HCT116 (cell line): ENCODE results near the gene USP48. TPM values are rescaled to one million over a fixed set of nuclear protein-coding genes. Genes with fewer than 3 reads are reported as not detected.

Source experiments
- ATAC-seq: fragments of 200-7000 bp; cut with Tn5 transposase; 2 replicates; pipeline ENCODE4 v1.9.1; 2020; ENCODE audit warnings: mild to moderate bottlenecking, moderate library complexity
- BruUV-seq: library from RNA; stranded (reverse); fragments of 400-500 nt; replicated peaks from 2 replicates; lab custom pipeline; 2021; lab: Mats Ljungman, UMichigan
- CTCF ChIA-PET: fragments of 300-600 bp; sonication (Branson Sonifier 250); formaldehyde crosslinking; loops from one replicate; lab custom pipeline; 2021; ENCODE audit warnings: antibody characterized with exemption; lab: Charles Lee
- POLR2A ChIA-PET: fragments of 300-600, 350-600 bp; sonication (Branson Sonifier 250); formaldehyde crosslinking; loops from one replicate; lab custom pipeline; 2021; ENCODE audit warnings: antibody characterized with exemption; lab: Charles Lee
- RAD21 ChIA-PET, 2 experiments: fragments of 300-600 bp; sonication (Branson Sonifier 250); formaldehyde crosslinking; loops; one replicate each; lab custom pipeline; 2023; ENCODE audit warnings: low total read pairs in 2 of 2; ENCODE audit not compliant: uncharacterized antibody in 2 of 2, unreplicated experiment in 2 of 2, low non-redundant PET in 1 of 2; lab: Charles Lee
- DNase-seq: peaks from one replicate; pipeline ENCODE4 v3.0.0-alpha.2; 2010; ENCODE audit warnings: low read depth, low spot score
- H2AFZ ChIP-seq: fragments of 200-600 bp; shearing (Covaris generic), sonication (generic); 2 replicates; pipeline ENCODE4 v1.6.1; 2017; ENCODE audit warnings: low read depth, mixed run types, mixed read lengths, antibody characterized with exemption, low read length; ENCODE audit not compliant: poor library complexity, severe bottlenecking
- H3K27ac ChIP-seq: 2 replicates; pipeline ENCODE4 v1.5.1; 2012; ENCODE audit warnings: low read depth, low read length
- H3K27me3 ChIP-seq: fragments of 200-600 bp; sonication (generic); 2 replicates; pipeline ENCODE4 v1.6.1; 2016; ENCODE audit warnings: mixed run types, low read length, mixed read lengths; ENCODE audit not compliant: insufficient read depth
- H3K36me3 ChIP-seq, 2 experiments: fragments of 200-500 bp in 1 of 2; fragments of 200-600 bp in 1 of 2; sonication (Bioruptor generic) in 1 of 2; sonication (generic) in 1 of 2; 2 replicates each; pipeline versions ENCODE4 v1.5.1 to v1.6.1; 2014 to 2016; ENCODE audit warnings: low read length in 2 of 2, inconsistent platforms in 1 of 2, mixed read lengths in 1 of 2, mixed run types in 1 of 2; ENCODE audit not compliant: insufficient read depth in 2 of 2, control insufficient read depth in 1 of 2
- H3K4me1 ChIP-seq, 2 experiments: fragments of 200-600 bp in 1 of 2; sonication (generic) in 1 of 2; 2 replicates each; pipeline versions ENCODE4 v1.5.1 to v1.6.1; 2012 to 2017; ENCODE audit warnings: low read length in 2 of 2, inconsistent platforms in 1 of 2, mild to moderate bottlenecking in 1 of 2, mixed read lengths in 1 of 2, mixed run types in 1 of 2, moderate library complexity in 1 of 2; ENCODE audit not compliant: insufficient read depth in 2 of 2, control insufficient read depth in 1 of 2
- H3K4me2 ChIP-seq: fragments of 200-600 bp; sonication (generic); 2 replicates; pipeline ENCODE4 v1.6.1; 2017; ENCODE audit warnings: mixed run types, low read length, mixed read lengths
- H3K4me3 ChIP-seq, 2 experiments: fragments of 200-600 bp in 1 of 2; sonication (generic) in 1 of 2; replicated peaks in 1 of 2; 2 replicates each; pipeline ENCODE4 v1.5.1; 2011 to 2016; ENCODE audit warnings: low read length in 2 of 2, control low read depth in 1 of 2, low read depth in 1 of 2, mild to moderate bottlenecking in 1 of 2, mixed read lengths in 1 of 2, mixed run types in 1 of 2
- H3K79me2 ChIP-seq: fragments of 200-600 bp; sonication (generic); 2 replicates; pipeline ENCODE4 v1.6.1; 2017; ENCODE audit warnings: mild to moderate bottlenecking, mixed run types, low read length, moderate library complexity, mixed read lengths; ENCODE audit not compliant: insufficient read depth
- H3K9ac ChIP-seq: fragments of 200-600 bp; sonication (generic); 2 replicates; pipeline ENCODE4 v1.6.1; 2016; ENCODE audit warnings: low read length, mixed read lengths
- H3K9me2 ChIP-seq: fragments of 200-600 bp; sonication (generic), shearing (Covaris generic); 2 replicates; pipeline ENCODE4 v1.6.1; 2017; ENCODE audit warnings: mixed run types, mild to moderate bottlenecking, moderate library complexity; ENCODE audit not compliant: insufficient read depth
- H3K9me3 ChIP-seq, 2 experiments: fragments of 200-500 bp in 1 of 2; fragments of 200-600 bp in 1 of 2; sonication (Bioruptor generic) in 1 of 2; sonication (generic) in 1 of 2; 2 replicates each; pipeline ENCODE4 v1.6.1; 2014 to 2017; ENCODE audit warnings: low read length in 2 of 2, mixed read lengths in 2 of 2, inconsistent platforms in 1 of 2, low read depth in 1 of 2, mild to moderate bottlenecking in 1 of 2, mixed run types in 1 of 2, moderate library complexity in 1 of 2; ENCODE audit not compliant: control insufficient read depth in 1 of 2, insufficient read depth in 1 of 2
- H4K20me1 ChIP-seq: fragments of 200-600 bp; sonication (generic), shearing (Covaris generic); 2 replicates; pipeline ENCODE4 v1.6.1; 2017; ENCODE audit warnings: mixed run types, mild to moderate bottlenecking, moderate library complexity; ENCODE audit not compliant: insufficient read depth
- ATF3 ChIP-seq: IDR thresholded peaks from 2 replicates; pipeline ENCODE4 v1.6.1; 2012
- JUND ChIP-seq: IDR thresholded peaks from 2 replicates; pipeline ENCODE4 v1.6.1; 2012
- REST ChIP-seq: IDR thresholded peaks from 2 replicates; pipeline ENCODE4 v1.6.1; 2012; ENCODE audit warnings: low read depth
- SRF ChIP-seq: IDR thresholded peaks from 2 replicates; pipeline ENCODE4 v1.6.1; 2012; ENCODE audit warnings: low read depth
- TCF7L2 ChIP-seq: IDR thresholded peaks from 2 replicates; pipeline ENCODE4 v1.7.0; 2011; ENCODE audit warnings: borderline replicate concordance, inconsistent platforms; ENCODE audit not compliant: insufficient read depth, insufficient read length; ENCODE audit errors: extremely low read depth
- YY1 ChIP-seq: IDR thresholded peaks from 2 replicates; pipeline ENCODE4 v1.6.1; 2011; ENCODE audit warnings: low read length, low read depth, moderate library complexity, mild to moderate bottlenecking; ENCODE audit not compliant: insufficient replicate concordance; ENCODE audit errors: extremely low read depth
- intact Hi-C: fragments of 100-400 bp; cut with micrococcal nuclease; formaldehyde crosslinking; loops from 2 replicates; pipeline ENCODE4 v1.10.0; 2022
- total RNA-seq: library from RNA; stranded (reverse); gene quantifications from one replicate; pipeline ENCODE4 v1.2.1, GENCODE V29; 2021; ENCODE audit not compliant: unreplicated experiment

USP48 gene
- total RNA-seq, 1 experiment from 2014 or later = 54.8 TPM

DNA sequence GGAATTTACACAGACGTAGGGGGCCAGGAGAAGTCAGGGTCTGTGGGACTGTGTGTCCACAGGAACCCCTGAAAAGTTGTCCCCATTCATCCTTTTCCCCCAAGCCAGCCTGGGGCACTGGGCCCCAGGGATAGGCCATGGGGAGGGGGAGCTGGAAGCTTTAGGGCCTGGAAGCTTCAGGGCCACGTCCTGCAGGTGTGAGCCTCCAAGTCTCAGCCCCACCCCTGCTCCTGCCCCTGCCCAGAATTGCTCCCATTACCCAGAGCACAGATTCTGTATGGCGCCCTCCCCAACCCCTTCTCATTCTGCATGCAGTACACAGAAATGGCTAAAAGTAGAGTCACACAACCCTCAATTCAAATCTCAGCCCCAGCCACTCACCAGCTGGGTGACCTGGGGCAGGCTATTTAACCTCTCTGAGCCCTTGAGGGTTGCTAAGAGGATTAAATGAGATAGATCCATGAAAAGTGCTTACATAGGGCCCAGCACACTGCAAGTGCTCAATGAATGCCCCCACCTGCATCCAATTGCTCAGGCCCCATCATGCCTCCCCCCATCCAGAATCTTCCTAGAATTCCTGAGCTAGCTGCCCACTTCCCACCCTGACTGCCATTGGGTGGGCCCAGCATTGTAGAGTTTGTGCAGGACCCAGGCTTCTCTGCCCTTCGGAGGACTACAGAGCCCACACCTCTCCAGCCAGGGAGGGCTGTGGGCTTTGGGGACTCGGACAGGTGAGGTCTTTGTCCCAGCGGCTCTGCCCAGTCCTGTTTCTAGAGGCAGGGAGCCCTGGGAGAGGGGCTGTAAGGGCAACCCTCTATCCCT is 120.3 kb downstream of the USP48 start:
- intact Hi-C loops = no loop called here
- no peak overlapping the region for H2AFZ ChIP-seq
- H3K4me1 ChIP-seq = peaks cover 2 to 13% of the 10 kb centered on the region in 2 experiments; a peak in 2 of 4 replicates
- H3K9me2 ChIP-seq = no peaks in the 10 kb centered on the region
- no peaks in the 10 kb centered on the region for H3K9me3 ChIP-seq
- no peaks in the 10 kb centered on the region for H4K20me1 ChIP-seq
- no peak overlapping the region for H3K4me2 ChIP-seq
- no peaks in the 10 kb centered on the region for H3K27me3 ChIP-seq
- H3K4me3 ChIP-seq = no peak overlapping the region
- POLR2A ChIA-PET = no interaction called here
- H3K27ac ChIP-seq = no peak overlapping the region
- no peaks in the 10 kb centered on the region for H3K79me2 ChIP-seq
- ATAC-seq = no peak
- H3K9ac ChIP-seq = no peak overlapping the region
- CTCF ChIA-PET = interaction anchor here (1.1 kb wide), 1 partner anchor 292 kb away, joined by 3 read pairs; no protein-coding TSS in a partner anchor
- H3K36me3 ChIP-seq = no peaks in the 10 kb centered on the region
- RAD21 ChIA-PET = no interaction called here
- no peak for DNase-seq
- no TSS peak for BruUV-seq
- no peak for TF ChIP-seq JUND
- no peak for TF ChIP-seq TCF7L2
- no peak for TF ChIP-seq YY1
- no peak for TF ChIP-seq REST
- no peak for TF ChIP-seq ATF3
- no peak for TF ChIP-seq SRF
